HCT116 (cell line): ENCODE measurements around the gene PTPRO. TPM values are rescaled to one million over a fixed set of nuclear protein-coding genes. Genes with fewer than 3 reads are reported as not detected.

ENCODE experiments used
- ATAC-seq: fragments of 200-7000 bp; cut with Tn5 transposase; 2 replicates; pipeline ENCODE4 v1.9.1; 2020; ENCODE audit warnings: mild to moderate bottlenecking, moderate library complexity
- BruUV-seq: library from RNA; stranded (reverse); fragments of 400-500 nt; replicated peaks from 2 replicates; lab custom pipeline; 2021; lab: Mats Ljungman, UMichigan
- CTCF ChIA-PET: fragments of 300-600 bp; sonication (Branson Sonifier 250); formaldehyde crosslinking; loops from one replicate; lab custom pipeline; 2021; ENCODE audit warnings: antibody characterized with exemption; lab: Charles Lee
- POLR2A ChIA-PET: fragments of 300-600, 350-600 bp; sonication (Branson Sonifier 250); formaldehyde crosslinking; loops from one replicate; lab custom pipeline; 2021; ENCODE audit warnings: antibody characterized with exemption; lab: Charles Lee
- RAD21 ChIA-PET, 2 experiments: fragments of 300-600 bp; sonication (Branson Sonifier 250); formaldehyde crosslinking; loops; one replicate each; lab custom pipeline; 2023; ENCODE audit warnings: low total read pairs in 2 of 2; ENCODE audit not compliant: uncharacterized antibody in 2 of 2, unreplicated experiment in 2 of 2, low non-redundant PET in 1 of 2; lab: Charles Lee
- DNase-seq: peaks from one replicate; pipeline ENCODE4 v3.0.0-alpha.2; 2010; ENCODE audit warnings: low read depth, low spot score
- H2AFZ ChIP-seq: fragments of 200-600 bp; shearing (Covaris generic), sonication (generic); 2 replicates; pipeline ENCODE4 v1.6.1; 2017; ENCODE audit warnings: low read depth, mixed run types, mixed read lengths, antibody characterized with exemption, low read length; ENCODE audit not compliant: poor library complexity, severe bottlenecking
- H3K27ac ChIP-seq: 2 replicates; pipeline ENCODE4 v1.5.1; 2012; ENCODE audit warnings: low read depth, low read length
- H3K27me3 ChIP-seq: fragments of 200-600 bp; sonication (generic); 2 replicates; pipeline ENCODE4 v1.6.1; 2016; ENCODE audit warnings: mixed run types, low read length, mixed read lengths; ENCODE audit not compliant: insufficient read depth
- H3K36me3 ChIP-seq, 2 experiments: fragments of 200-500 bp in 1 of 2; fragments of 200-600 bp in 1 of 2; sonication (Bioruptor generic) in 1 of 2; sonication (generic) in 1 of 2; 2 replicates each; pipeline versions ENCODE4 v1.5.1 to v1.6.1; 2014 to 2016; ENCODE audit warnings: low read length in 2 of 2, inconsistent platforms in 1 of 2, mixed read lengths in 1 of 2, mixed run types in 1 of 2; ENCODE audit not compliant: insufficient read depth in 2 of 2, control insufficient read depth in 1 of 2
- H3K4me1 ChIP-seq, 2 experiments: fragments of 200-600 bp in 1 of 2; sonication (generic) in 1 of 2; 2 replicates each; pipeline versions ENCODE4 v1.5.1 to v1.6.1; 2012 to 2017; ENCODE audit warnings: low read length in 2 of 2, inconsistent platforms in 1 of 2, mild to moderate bottlenecking in 1 of 2, mixed read lengths in 1 of 2, mixed run types in 1 of 2, moderate library complexity in 1 of 2; ENCODE audit not compliant: insufficient read depth in 2 of 2, control insufficient read depth in 1 of 2
- H3K4me2 ChIP-seq: fragments of 200-600 bp; sonication (generic); 2 replicates; pipeline ENCODE4 v1.6.1; 2017; ENCODE audit warnings: mixed run types, low read length, mixed read lengths
- H3K4me3 ChIP-seq, 2 experiments: fragments of 200-600 bp in 1 of 2; sonication (generic) in 1 of 2; replicated peaks in 1 of 2; 2 replicates each; pipeline ENCODE4 v1.5.1; 2011 to 2016; ENCODE audit warnings: low read length in 2 of 2, control low read depth in 1 of 2, low read depth in 1 of 2, mild to moderate bottlenecking in 1 of 2, mixed read lengths in 1 of 2, mixed run types in 1 of 2
- H3K79me2 ChIP-seq: fragments of 200-600 bp; sonication (generic); 2 replicates; pipeline ENCODE4 v1.6.1; 2017; ENCODE audit warnings: mild to moderate bottlenecking, mixed run types, low read length, moderate library complexity, mixed read lengths; ENCODE audit not compliant: insufficient read depth
- H3K9ac ChIP-seq: fragments of 200-600 bp; sonication (generic); 2 replicates; pipeline ENCODE4 v1.6.1; 2016; ENCODE audit warnings: low read length, mixed read lengths
- H3K9me2 ChIP-seq: fragments of 200-600 bp; sonication (generic), shearing (Covaris generic); 2 replicates; pipeline ENCODE4 v1.6.1; 2017; ENCODE audit warnings: mixed run types, mild to moderate bottlenecking, moderate library complexity; ENCODE audit not compliant: insufficient read depth
- H3K9me3 ChIP-seq, 2 experiments: fragments of 200-500 bp in 1 of 2; fragments of 200-600 bp in 1 of 2; sonication (Bioruptor generic) in 1 of 2; sonication (generic) in 1 of 2; 2 replicates each; pipeline ENCODE4 v1.6.1; 2014 to 2017; ENCODE audit warnings: low read length in 2 of 2, mixed read lengths in 2 of 2, inconsistent platforms in 1 of 2, low read depth in 1 of 2, mild to moderate bottlenecking in 1 of 2, mixed run types in 1 of 2, moderate library complexity in 1 of 2; ENCODE audit not compliant: control insufficient read depth in 1 of 2, insufficient read depth in 1 of 2
- H4K20me1 ChIP-seq: fragments of 200-600 bp; sonication (generic), shearing (Covaris generic); 2 replicates; pipeline ENCODE4 v1.6.1; 2017; ENCODE audit warnings: mixed run types, mild to moderate bottlenecking, moderate library complexity; ENCODE audit not compliant: insufficient read depth
- ATF3 ChIP-seq: IDR thresholded peaks from 2 replicates; pipeline ENCODE4 v1.6.1; 2012
- CEBPB ChIP-seq: IDR thresholded peaks from 2 replicates; pipeline ENCODE4 v1.6.1; 2012; ENCODE audit warnings: low read depth
- CTCF ChIP-seq, 3 experiments: fragments of 200-600 bp in 1 of 3; sonication (generic) in 1 of 3; IDR thresholded peaks in 2 of 3; conservative IDR thresholded peaks in 1 of 3; 2 replicates each; pipeline ENCODE4 v1.5.1; 2012 to 2017; ENCODE audit warnings: low read depth in 2 of 3, low read length in 2 of 3, antibody characterized with exemption in 1 of 3, borderline replicate concordance in 1 of 3, control low read depth in 1 of 3, mild to moderate bottlenecking in 1 of 3, mixed read lengths in 1 of 3, mixed run types in 1 of 3, moderate library complexity in 1 of 3; ENCODE audit not compliant: insufficient read depth in 1 of 3
- ELF1 ChIP-seq: IDR thresholded peaks from 2 replicates; pipeline ENCODE4 v1.6.1; 2012; ENCODE audit warnings: low read depth, borderline replicate concordance
- EZH2phosphoT487 ChIP-seq: fragments of 200-600 bp; IDR thresholded peaks from 2 replicates; pipeline ENCODE4 v1.6.1; 2018; ENCODE audit warnings: antibody characterized with exemption, borderline replicate concordance
- FOSL1 ChIP-seq: IDR thresholded peaks from 2 replicates; pipeline ENCODE4 v1.6.1; 2012; ENCODE audit warnings: low read depth
- JUND ChIP-seq: IDR thresholded peaks from 2 replicates; pipeline ENCODE4 v1.6.1; 2012
- MAX ChIP-seq: IDR thresholded peaks from 2 replicates; pipeline ENCODE4 v1.6.1; 2012
- POLR2A ChIP-seq: IDR thresholded peaks from 2 replicates; pipeline ENCODE4 v1.7.0; 2011; ENCODE audit warnings: borderline replicate concordance; ENCODE audit not compliant: insufficient read depth, insufficient read length; ENCODE audit errors: extremely low read depth
- RAD21 ChIP-seq: IDR thresholded peaks from 2 replicates; pipeline ENCODE4 v1.6.1; 2012; ENCODE audit warnings: low read depth, mild to moderate bottlenecking
- REST ChIP-seq: IDR thresholded peaks from 2 replicates; pipeline ENCODE4 v1.6.1; 2012; ENCODE audit warnings: low read depth
- SIN3A ChIP-seq: IDR thresholded peaks from 2 replicates; pipeline ENCODE4 v1.6.1; 2012; ENCODE audit warnings: low read depth
- SP1 ChIP-seq: IDR thresholded peaks from 2 replicates; pipeline ENCODE4 v1.6.1; 2012; ENCODE audit warnings: low read depth
- SRF ChIP-seq: IDR thresholded peaks from 2 replicates; pipeline ENCODE4 v1.6.1; 2012; ENCODE audit warnings: low read depth
- TCF7L2 ChIP-seq: IDR thresholded peaks from 2 replicates; pipeline ENCODE4 v1.7.0; 2011; ENCODE audit warnings: borderline replicate concordance, inconsistent platforms; ENCODE audit not compliant: insufficient read depth, insufficient read length; ENCODE audit errors: extremely low read depth
- YY1 ChIP-seq: IDR thresholded peaks from 2 replicates; pipeline ENCODE4 v1.6.1; 2011; ENCODE audit warnings: low read length, low read depth, moderate library complexity, mild to moderate bottlenecking; ENCODE audit not compliant: insufficient replicate concordance; ENCODE audit errors: extremely low read depth
- ZBTB33 ChIP-seq: IDR thresholded peaks from 2 replicates; pipeline ENCODE4 v1.6.1; 2011; ENCODE audit warnings: mild to moderate bottlenecking, low read length, moderate library complexity; ENCODE audit not compliant: insufficient replicate concordance; ENCODE audit errors: extremely low read depth
- ZNF274 ChIP-seq: fragments of 200-500 bp; sonication (Bioruptor generic); IDR thresholded peaks from 2 replicates; pipeline ENCODE4 v1.6.1; 2014; ENCODE audit warnings: mild to moderate bottlenecking, low read depth, low read length, inconsistent platforms
- intact Hi-C: fragments of 100-400 bp; cut with micrococcal nuclease; formaldehyde crosslinking; loops from 2 replicates; pipeline ENCODE4 v1.10.0; 2022
- total RNA-seq: library from RNA; stranded (reverse); gene quantifications from one replicate; pipeline ENCODE4 v1.2.1, GENCODE V29; 2021; ENCODE audit not compliant: unreplicated experiment

The PTPRO gene
- total RNA-seq, 1 experiment from 2014 or later, result not detected

GRCh38 chr12:15304296-15304695 is 18.0 kb upstream of the PTPRO start (continued):
- no peak for TF ChIP-seq CEBPB
- TF ChIP-seq ZNF274, result no peak
- TF ChIP-seq ELF1, result no peak
- TF ChIP-seq MAX, result no peak
- no peak for TF ChIP-seq POLR2A

GRCh38 chr12:15306605-15307004 is 15.7 kb upstream of the PTPRO start:
- ATAC-seq, result no peak
- DNase-seq, result no peak
- no peak overlapping the region for H3K9ac ChIP-seq
- H3K9me3 ChIP-seq, result no peaks in the 10 kb centered on the region
- H4K20me1 ChIP-seq, result no peaks in the 10 kb centered on the region
- H3K27me3 ChIP-seq, result peaks cover 20% of the 10 kb centered on the region; the same call in 1 of the 2 replicates
- no peak overlapping the region for H3K27ac ChIP-seq
- BruUV-seq, result no TSS peak
- intact Hi-C loops, result no loop called here
- ChIA-PET RAD21 (no interaction called here), POLR2A (no interaction called here), CTCF (no interaction called here)
- no peaks in the 10 kb centered on the region for H3K9me2 ChIP-seq
- no peaks in the 10 kb centered on the region for H3K4me1 ChIP-seq
- no peaks in the 10 kb centered on the region for H3K79me2 ChIP-seq
- H2AFZ ChIP-seq, result no peak overlapping the region
- H3K4me2 ChIP-seq, result no peak overlapping the region
- no peak overlapping the region for H3K4me3 ChIP-seq
- no peaks in the 10 kb centered on the region for H3K36me3 ChIP-seq
- TF ChIP-seq SP1 (no peak), EZH2phosphoT487 (no peak), FOSL1 (no peak), CEBPB (no peak), RAD21 (no peak), CTCF (IDR thresholded peaks at IDR 0.05 in 2 of 3, conservative IDR thresholded peaks at IDR 0.05 in 1 of 3; ENCODE audit: borderline replicate concordance in 1 of 3, insufficient read depth in 1 of 3, low read depth in 2 of 3, low read length in 2 of 3) (no peak), MAX (no peak), YY1 (no peak), ATF3 (no peak), POLR2A (no peak), SRF (no peak), TCF7L2 (no peak), ELF1 (no peak), REST (no peak), JUND (no peak), SIN3A (no peak), ZBTB33 (no peak)
